HepG2 (cell line): ENCODE data around the gene LIMS2. TPM values are rescaled to one million over a fixed set of nuclear protein-coding genes. Genes with fewer than 3 reads are reported as not detected.

ENCODE experiments used
- BRCA1 ChIP-seq: sonication (generic); formaldehyde crosslinking; IDR thresholded peaks from 2 replicates; pipeline ENCODE4 v1.4.0; 2020; ENCODE audit warnings: missing genetic modification reagents
- CHD2 ChIP-seq: IDR thresholded peaks from 2 replicates; pipeline ENCODE4 v1.6.1; 2011; ENCODE audit warnings: low read depth, low read length, improper control_type of control experiment
- GLI4 ChIP-seq: sonication (generic); formaldehyde crosslinking; IDR thresholded peaks from 2 replicates; pipeline ENCODE4 v1.5.1; 2020; ENCODE audit warnings: missing genetic modification reagents, mild to moderate bottlenecking, moderate library complexity, borderline replicate concordance
- MEIS2 ChIP-seq: sonication (generic); formaldehyde crosslinking; IDR thresholded peaks from 2 replicates; pipeline ENCODE4 v1.9.0; 2021; ENCODE audit warnings: mild to moderate bottlenecking, missing genetic modification reagents
- NFATC3 ChIP-seq: sonication (generic); formaldehyde crosslinking; IDR thresholded peaks from 2 replicates; pipeline ENCODE4 v1.5.1; 2020; ENCODE audit warnings: mild to moderate bottlenecking, missing genetic modification reagents
- NFKBIZ ChIP-seq: IDR thresholded peaks from 2 replicates; pipeline ENCODE4 v1.6.1; 2018; ENCODE audit warnings: missing genetic modification reagents, missing compliant biosample characterization
- NR2F1 ChIP-seq, 2 experiments: fragments of 450-650 bp in 1 of 2; formaldehyde crosslinking in 1 of 2; IDR thresholded peaks; 2 replicates each; pipeline versions ENCODE4 v1.5.0 to v1.6.1; 2016 to 2020; ENCODE audit warnings: mild to moderate bottlenecking in 1 of 2, missing compliant biosample characterization in 1 of 2, missing genetic modification reagents in 1 of 2, moderate library complexity in 1 of 2
- NR2F2 ChIP-seq: IDR thresholded peaks from 2 replicates; pipeline ENCODE4 v1.6.1; 2012; ENCODE audit warnings: low read depth, inconsistent platforms, borderline replicate concordance
- RFXAP ChIP-seq: sonication (generic); formaldehyde crosslinking; IDR thresholded peaks from 2 replicates; pipeline ENCODE4 v1.4.0; 2020; ENCODE audit warnings: missing genetic modification reagents, borderline replicate concordance
- SAP130 ChIP-seq: IDR thresholded peaks from 2 replicates; pipeline ENCODE4 v1.6.1; 2016; ENCODE audit warnings: low read depth
- SIX1 ChIP-seq: sonication (generic); formaldehyde crosslinking; IDR thresholded peaks from 2 replicates; pipeline ENCODE4 v1.4.0; 2020; ENCODE audit warnings: missing genetic modification reagents, borderline replicate concordance
- SSRP1 ChIP-seq: IDR thresholded peaks from 2 replicates; pipeline ENCODE4 v1.6.1; 2016; ENCODE audit warnings: control low read depth
- YY1 ChIP-seq: IDR thresholded peaks from 2 replicates; pipeline ENCODE4 v1.6.1; 2011; ENCODE audit warnings: low read length, low read depth, moderate library complexity, mild to moderate bottlenecking; ENCODE audit not compliant: insufficient read depth, insufficient replicate concordance
- ZMAT3 ChIP-seq: sonication (generic); formaldehyde crosslinking; conservative IDR thresholded peaks from 2 replicates; pipeline ENCODE4 v1.7.0; 2021; ENCODE audit warnings: missing genetic modification reagents
- ZNF432 ChIP-seq: sonication (generic); formaldehyde crosslinking; IDR thresholded peaks from 2 replicates; pipeline ENCODE4 v1.5.0; 2020; ENCODE audit warnings: missing genetic modification reagents, mild to moderate bottlenecking, borderline replicate concordance
- ZNF468 ChIP-seq: sonication (generic); formaldehyde crosslinking; IDR thresholded peaks from 2 replicates; pipeline ENCODE4 v1.8.0; 2022; ENCODE audit warnings: mild to moderate bottlenecking, moderate library complexity, missing genetic modification reagents
- ZNF629 ChIP-seq: sonication (generic); formaldehyde crosslinking; conservative IDR thresholded peaks from 2 replicates; pipeline ENCODE4 v1.5.0; 2020; ENCODE audit warnings: missing genetic modification reagents
- ZNF850 ChIP-seq: sonication (generic); formaldehyde crosslinking; conservative IDR thresholded peaks from 2 replicates; pipeline ENCODE4 v1.9.0; 2021; ENCODE audit warnings: mild to moderate bottlenecking, missing genetic modification reagents
- ZSCAN21 ChIP-seq: sonication (generic); formaldehyde crosslinking; IDR thresholded peaks from 2 replicates; pipeline ENCODE4 v1.8.0; 2022; ENCODE audit warnings: mild to moderate bottlenecking, missing genetic modification reagents, moderate library complexity, borderline replicate concordance
- polyA plus RNA-seq, 8 experiments: library from polyadenylated mRNA; depleted of rRNA in 3 of 8; stranded (reverse) in 7 of 8; unstranded in 1 of 8; fragments of >200 nt; fragmentation: Illumina TruSeq in 4 of 8; extraction: Trizol in 4 of 8; gene quantifications; 2 replicates each; pipeline versions ENCODE4 v1.2.1 to v1.2.3, GENCODE V29; 2011 to 2016; ENCODE audit warnings: low read depth in 4 of 8, missing spikeins in 1 of 8, mixed read lengths in 1 of 8; ENCODE audit not compliant: insufficient read depth in 1 of 8
- total RNA-seq, 5 experiments: library from RNA; depleted of rRNA; stranded (reverse); fragments of >200 nt; fragmentation: Illumina TruSeq; extraction: Trizol; gene quantifications; 2 replicates each; pipeline ENCODE4 v1.2.3, GENCODE V29; 2016; ENCODE audit warnings: low read depth in 1 of 5
- TF ChIP-seq, protein P1 (sequence below): IDR thresholded peaks from 2 replicates; pipeline ENCODE4 v1.6.1; 2016; ENCODE audit warnings: control low read depth
- TF ChIP-seq, protein P2 (sequence below): sonication (generic); formaldehyde crosslinking; IDR thresholded peaks from 2 replicates; pipeline ENCODE4 v1.5.0; 2020; ENCODE audit warnings: mild to moderate bottlenecking, missing genetic modification reagents
- TF ChIP-seq, protein P3 (sequence below): sonication (generic); formaldehyde crosslinking; IDR thresholded peaks from 2 replicates; pipeline ENCODE4 v1.8.0; 2022; ENCODE audit warnings: mild to moderate bottlenecking, missing genetic modification reagents, moderate library complexity
- TF ChIP-seq, protein P4 (sequence below): sonication (generic); formaldehyde crosslinking; conservative IDR thresholded peaks from 2 replicates; pipeline ENCODE4 v1.4.0; 2020; ENCODE audit warnings: missing genetic modification reagents

LIMS2 gene
- total and polyA plus RNA-seq, 2 of the 13 experiments (the other 11 are each of a cell fraction or from before 2014, with no cell fraction given): 1.0 to 1.9 TPM

DNA sequence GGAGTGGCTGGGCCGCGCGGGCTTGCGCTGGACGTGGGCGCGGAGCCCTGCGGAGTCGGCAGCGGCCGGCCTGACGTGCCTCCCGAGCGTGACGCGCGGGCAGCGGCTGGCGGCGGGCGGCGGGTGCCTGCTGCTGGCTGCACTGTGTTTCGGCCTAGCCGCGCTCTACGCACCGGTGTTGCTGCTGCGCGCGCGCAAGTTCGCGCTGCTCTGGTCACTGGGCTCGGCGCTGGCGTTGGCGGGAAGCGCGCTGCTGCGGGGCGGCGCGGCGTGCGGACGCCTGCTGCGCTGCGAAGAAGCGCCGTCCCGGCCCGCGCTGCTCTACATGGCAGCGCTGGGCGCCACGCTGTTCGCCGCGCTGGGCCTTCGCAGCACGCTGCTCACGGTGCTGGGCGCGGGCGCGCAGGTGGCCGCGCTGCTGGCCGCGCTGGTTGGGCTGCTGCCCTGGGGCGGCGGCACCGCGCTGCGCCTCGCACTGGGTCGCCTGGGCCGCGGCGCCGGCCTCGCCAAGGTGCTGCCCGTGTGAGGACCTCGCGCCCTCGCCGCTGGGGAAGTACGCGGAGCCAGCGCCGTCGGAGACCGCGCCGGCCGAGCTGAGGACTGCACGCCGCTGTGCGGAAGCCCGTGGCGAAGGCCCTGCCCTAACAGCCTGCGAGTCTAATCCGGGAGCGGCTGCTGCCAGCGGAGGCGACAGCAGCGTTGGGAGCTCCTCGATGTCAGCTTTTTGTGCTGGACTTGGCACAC is 26.5 kb upstream of the LIMS2 start (continued):
- TF ChIP-seq SSRP1 (CRISPR knock-in tag) (0 out of 2 replicates have a peak, but pooled peaks have one; percentile 33), BRCA1 (CRISPR knock-in tag) (peak; percentile 85; the same call in 1 of the 2 replicates), NR2F1 (CRISPR knock-in tag; IDR thresholded peaks at IDR 0.05) (no peak), RFXAP (no peak), GLI4 (CRISPR knock-in tag) (peak; percentile 60), NFKBIZ (CRISPR knock-in tag) (no peak), NFATC3 (CRISPR knock-in tag) (no peak), NR2F2 (no peak), YY1 (peak; percentile 18), ZSCAN21 (CRISPR knock-in tag) (peak; percentile 58), ZNF432 (CRISPR knock-in tag) (no peak), ZNF850 (CRISPR knock-in tag) (no peak), ZNF629 (CRISPR knock-in tag) (no peak), SIX1 (CRISPR knock-in tag) (no peak), CHD2 (no peak), ZMAT3 (CRISPR knock-in tag) (peak; percentile 97), SAP130 (peak; percentile 73), ZNF468 (peak; percentile 35; the same call in 1 of the 2 replicates), MEIS2 (peak; percentile 87; the same call in 1 of the 2 replicates)
- TF ChIP-seq, protein P1, sequence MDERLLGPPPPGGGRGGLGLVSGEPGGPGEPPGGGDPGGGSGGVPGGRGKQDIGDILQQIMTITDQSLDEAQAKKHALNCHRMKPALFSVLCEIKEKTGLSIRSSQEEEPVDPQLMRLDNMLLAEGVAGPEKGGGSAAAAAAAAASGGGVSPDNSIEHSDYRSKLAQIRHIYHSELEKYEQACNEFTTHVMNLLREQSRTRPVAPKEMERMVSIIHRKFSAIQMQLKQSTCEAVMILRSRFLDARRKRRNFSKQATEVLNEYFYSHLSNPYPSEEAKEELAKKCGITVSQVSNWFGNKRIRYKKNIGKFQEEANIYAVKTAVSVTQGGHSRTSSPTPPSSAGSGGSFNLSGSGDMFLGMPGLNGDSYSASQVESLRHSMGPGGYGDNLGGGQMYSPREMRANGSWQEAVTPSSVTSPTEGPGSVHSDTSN (CRISPR knock-in tag): no peak
- TF ChIP-seq, protein P2, sequence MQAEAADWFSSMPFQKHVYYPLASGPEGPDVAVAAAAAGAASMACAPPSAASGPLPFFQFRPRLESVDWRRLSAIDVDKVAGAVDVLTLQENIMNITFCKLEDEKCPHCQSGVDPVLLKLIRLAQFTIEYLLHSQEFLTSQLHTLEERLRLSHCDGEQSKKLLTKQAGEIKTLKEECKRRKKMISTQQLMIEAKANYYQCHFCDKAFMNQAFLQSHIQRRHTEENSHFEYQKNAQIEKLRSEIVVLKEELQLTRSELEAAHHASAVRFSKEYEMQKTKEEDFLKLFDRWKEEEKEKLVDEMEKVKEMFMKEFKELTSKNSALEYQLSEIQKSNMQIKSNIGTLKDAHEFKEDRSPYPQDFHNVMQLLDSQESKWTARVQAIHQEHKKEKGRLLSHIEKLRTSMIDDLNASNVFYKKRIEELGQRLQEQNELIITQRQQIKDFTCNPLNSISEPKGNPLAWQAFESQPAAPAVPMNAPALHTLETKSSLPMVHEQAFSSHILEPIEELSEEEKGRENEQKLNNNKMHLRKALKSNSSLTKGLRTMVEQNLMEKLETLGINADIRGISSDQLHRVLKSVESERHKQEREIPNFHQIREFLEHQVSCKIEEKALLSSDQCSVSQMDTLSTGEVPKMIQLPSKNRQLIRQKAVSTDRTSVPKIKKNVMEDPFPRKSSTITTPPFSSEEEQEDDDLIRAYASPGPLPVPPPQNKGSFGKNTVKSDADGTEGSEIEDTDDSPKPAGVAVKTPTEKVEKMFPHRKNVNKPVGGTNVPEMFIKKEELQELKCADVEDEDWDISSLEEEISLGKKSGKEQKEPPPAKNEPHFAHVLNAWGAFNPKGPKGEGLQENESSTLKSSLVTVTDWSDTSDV: no peak
- TF ChIP-seq, protein P3, sequence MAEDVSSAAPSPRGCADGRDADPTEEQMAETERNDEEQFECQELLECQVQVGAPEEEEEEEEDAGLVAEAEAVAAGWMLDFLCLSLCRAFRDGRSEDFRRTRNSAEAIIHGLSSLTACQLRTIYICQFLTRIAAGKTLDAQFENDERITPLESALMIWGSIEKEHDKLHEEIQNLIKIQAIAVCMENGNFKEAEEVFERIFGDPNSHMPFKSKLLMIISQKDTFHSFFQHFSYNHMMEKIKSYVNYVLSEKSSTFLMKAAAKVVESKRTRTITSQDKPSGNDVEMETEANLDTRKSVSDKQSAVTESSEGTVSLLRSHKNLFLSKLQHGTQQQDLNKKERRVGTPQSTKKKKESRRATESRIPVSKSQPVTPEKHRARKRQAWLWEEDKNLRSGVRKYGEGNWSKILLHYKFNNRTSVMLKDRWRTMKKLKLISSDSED: peak; percentile 79; the same call in 1 of the 2 replicates
- TF ChIP-seq, protein P4, sequence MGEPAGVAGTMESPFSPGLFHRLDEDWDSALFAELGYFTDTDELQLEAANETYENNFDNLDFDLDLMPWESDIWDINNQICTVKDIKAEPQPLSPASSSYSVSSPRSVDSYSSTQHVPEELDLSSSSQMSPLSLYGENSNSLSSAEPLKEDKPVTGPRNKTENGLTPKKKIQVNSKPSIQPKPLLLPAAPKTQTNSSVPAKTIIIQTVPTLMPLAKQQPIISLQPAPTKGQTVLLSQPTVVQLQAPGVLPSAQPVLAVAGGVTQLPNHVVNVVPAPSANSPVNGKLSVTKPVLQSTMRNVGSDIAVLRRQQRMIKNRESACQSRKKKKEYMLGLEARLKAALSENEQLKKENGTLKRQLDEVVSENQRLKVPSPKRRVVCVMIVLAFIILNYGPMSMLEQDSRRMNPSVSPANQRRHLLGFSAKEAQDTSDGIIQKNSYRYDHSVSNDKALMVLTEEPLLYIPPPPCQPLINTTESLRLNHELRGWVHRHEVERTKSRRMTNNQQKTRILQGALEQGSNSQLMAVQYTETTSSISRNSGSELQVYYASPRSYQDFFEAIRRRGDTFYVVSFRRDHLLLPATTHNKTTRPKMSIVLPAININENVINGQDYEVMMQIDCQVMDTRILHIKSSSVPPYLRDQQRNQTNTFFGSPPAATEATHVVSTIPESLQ: no peak
